GM19035 (cell line): ENCODE measurements around the gene STXBP6.
"Not testable (repeated sequence)": the region's sequence is repeated elsewhere in the genome, so short reads cannot be mapped to it uniquely, and the experiment has no call there.

Experiments
- ATAC-seq: cut with Tn5 transposase; IDR thresholded peaks from one replicate; pipeline ENCODE4 v1.9.1; 2021; ENCODE audit not compliant: unreplicated experiment

The STXBP6 gene

DNA sequence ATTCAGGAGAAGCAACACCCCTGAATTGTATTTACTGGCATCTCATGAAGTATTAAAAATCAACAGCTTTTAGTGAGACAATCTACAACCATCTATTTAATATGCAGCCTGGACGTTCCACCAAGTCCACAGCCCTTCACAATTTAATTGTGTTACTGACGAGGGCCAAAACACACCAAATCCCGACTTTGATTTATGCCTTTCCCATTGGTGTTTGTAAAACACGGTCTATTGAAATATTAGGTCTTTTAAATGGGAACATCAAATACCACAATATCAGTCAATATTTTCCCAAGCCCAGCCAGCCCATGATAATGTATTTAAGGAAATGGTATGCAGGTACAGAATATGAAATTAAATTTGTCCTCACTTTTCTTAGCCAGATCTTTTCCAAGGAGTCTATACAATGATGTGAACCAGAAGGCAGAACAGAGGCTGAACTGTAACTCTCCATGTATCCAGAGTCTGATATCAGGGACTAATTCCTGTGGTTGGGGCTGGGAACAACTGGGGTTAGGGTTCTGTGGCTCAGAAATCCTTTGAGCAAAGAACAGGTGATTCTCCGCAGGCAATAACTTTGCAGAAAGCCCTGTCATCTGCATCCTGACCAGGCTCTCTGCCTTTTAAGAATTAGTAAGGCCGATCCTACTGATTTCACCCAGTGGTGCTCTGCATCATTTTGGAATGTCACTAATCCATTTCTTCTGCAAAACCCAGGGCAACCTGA, 236.7 kb downstream of the STXBP6 start:
- ATAC-seq, result no peak

DNA sequence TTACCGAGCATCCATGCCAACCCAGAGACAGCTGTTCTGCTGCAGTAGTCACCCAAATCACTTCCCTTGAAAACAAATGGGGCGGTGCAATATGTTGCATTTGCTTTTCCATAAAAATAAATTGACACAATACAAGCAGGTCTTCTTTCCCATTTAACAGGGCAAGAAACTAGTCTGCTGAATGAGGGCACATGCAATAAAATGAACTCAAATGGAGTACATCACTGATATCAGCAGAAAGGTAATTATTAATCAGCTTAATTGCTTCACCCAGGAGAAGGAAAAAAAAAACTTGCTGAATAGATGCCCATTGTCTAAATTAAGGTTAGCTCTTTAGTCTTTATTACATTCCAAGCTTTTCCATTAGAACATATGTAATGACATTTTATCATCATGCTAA, 240.8 kb downstream of the STXBP6 start:
- no peak for ATAC-seq

DNA sequence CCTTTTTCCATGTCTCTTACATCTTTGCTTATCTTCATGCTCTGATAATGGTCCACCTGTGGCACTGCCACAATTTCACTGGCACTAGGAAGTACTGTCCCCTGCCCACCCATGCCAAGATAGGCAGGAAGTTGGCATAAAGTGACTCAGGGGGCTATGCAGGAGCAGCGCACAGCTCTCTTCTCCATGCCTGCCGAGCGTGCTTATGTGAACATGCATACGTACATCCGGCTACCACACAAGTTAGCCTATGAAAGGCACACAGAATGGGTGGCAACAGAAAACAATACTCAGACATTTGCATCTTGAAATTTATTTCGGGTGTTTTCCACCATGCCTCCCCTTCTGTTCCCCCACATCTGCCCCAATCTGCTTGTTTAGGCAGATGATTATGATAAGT, 241.5 kb downstream of the STXBP6 start:
- no peak for ATAC-seq

DNA sequence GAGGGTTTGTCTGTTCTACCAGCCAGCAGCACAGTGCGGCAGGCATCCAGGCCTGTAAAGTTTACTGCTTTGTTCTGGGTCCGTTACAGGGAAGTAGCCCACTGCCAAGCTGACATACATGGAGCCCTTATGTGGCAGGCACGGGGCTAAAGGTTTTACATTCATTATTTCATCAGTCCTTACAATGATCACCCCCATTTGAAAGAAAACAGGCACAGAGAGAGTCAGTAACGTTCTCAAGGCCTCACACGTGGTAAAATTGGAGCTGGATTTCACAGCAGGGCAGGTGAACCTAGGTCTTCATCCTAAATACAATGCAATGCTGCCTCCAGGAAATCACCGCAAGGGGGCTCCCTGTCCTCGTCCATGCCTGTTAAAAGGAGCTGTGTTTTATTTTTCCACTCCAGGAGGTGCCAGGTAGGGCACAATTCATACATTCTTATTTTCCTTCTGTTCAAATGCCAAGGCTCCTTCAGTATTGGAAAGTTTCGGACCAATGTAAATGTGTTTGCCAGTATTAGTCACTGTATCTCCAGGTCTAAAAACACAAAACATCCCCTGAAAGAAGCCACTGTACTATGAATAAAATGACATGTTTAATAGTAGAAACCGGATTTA, 243.8 kb downstream of the STXBP6 start:
- ATAC-seq, result peak; percentile 58

DNA sequence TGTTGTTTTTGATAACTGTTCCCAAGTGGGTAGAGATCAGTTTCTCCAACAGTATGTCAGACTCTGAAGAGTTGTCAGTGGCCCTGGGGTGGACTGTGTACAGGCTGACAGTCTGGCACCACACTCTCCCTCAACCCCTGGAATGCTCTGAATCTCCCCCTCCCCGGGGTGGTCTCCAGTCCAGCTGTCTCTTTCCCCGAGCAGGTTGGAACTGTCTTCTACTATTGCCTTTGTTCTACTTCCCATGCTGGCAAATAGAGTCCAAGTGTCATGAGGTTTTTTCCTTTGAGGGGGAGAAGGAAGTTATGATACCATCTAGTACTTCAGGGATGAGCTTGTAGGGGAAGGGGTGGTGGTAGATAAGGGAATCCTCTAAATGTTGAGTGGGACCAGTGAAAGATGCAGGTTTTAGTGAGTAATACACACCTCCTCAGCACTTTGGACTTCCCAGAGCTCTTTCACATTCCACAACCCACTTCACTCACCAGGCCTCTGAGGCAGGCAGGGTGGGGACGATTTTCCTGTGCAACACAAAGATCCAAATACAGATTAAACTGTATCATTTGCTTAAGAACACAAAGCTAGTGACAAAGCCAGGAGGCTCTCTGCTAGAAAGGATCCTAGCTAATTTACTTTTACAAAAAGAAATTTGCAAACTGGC, 245.3 kb downstream of the STXBP6 start:
- ATAC-seq, result no peak

DNA sequence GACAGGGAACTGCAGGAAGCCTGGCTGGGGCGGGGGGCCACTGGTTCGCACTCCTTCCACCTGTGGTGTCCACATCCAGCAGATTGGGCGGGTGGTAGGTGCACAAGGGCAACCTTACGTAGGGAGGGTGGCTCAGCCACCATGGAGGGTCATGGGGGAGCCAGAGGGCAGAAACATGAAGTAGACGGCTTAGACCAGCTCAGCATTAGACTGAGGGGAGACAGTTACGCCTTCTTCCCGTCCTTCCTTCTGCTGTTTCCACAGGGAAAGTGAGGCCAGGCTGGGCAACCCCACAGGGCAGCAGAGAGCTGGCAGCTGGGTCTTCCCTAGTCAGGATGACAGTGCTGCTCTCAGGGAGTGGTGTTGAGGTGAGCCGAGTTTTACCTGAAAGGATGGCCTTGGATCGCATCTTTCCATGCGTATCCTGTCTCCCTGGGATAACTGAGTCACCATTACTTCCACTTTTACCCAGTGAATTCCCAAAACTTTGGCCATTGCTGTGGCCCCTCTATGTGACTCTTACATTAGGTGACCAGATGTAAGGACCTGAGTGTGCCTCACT, 245.9 kb downstream of the STXBP6 start:
- no peak for ATAC-seq

DNA sequence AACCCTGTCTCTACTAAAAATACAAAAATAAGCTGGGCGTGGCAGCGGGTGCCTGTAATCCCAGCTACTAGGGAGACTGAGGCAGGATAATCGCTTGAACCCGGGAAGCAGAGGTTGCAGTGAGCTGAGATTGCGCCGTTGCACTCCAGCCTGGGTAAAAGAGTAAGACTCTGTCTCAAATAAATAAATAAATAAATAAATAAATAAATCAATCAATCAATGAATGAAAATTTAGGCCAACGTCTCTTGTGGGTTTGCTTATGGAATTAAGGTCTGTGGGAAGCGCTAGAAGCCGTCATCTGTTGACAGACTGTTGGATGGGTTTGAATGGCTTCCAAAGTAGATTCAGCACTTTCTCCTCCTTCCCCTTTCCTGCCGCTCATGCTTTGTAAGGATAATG, 246.5 kb downstream of the STXBP6 start:
- ATAC-seq, result not testable (repeated sequence)

DNA sequence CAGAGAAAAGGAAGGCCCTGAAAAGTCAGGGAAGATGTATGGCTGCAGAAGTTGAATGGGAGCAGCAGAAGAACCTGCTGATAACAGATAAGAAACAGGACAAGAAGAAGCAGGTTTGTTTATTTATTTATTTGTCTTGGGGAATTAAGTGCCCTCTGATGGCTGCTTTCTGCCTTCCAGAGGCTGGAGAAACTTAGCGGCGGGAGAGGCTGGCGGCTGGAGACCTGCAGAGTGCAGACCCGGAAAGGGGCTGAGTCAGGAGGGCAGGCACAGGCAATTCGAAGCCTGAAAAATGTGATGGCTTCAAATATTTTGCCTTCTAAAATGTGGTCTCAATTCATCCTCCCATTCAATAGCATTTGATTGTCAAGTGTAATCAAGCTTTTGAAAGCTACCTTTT, 247.7 kb downstream of the STXBP6 start:
- no peak for ATAC-seq

DNA sequence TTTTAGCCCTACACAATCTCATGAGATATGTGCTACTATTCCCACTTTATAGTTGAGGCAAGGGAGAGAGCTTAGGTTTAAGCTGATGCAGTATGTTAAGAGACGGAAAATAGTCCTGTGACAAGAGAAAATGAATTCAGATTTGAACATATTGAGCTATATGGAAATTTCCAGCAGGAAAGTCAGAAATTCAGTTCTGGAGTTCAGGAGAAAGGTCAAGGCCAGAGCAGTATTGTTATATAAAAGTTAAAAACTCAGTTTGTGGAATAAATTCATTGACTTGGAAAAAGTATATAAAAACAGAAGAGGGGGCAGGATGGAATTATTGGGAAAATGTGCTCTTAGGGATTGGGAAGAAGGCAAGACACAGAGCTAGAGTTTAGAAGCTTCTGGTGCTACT, 248.9 kb downstream of the STXBP6 start:
- no peak for ATAC-seq

DNA sequence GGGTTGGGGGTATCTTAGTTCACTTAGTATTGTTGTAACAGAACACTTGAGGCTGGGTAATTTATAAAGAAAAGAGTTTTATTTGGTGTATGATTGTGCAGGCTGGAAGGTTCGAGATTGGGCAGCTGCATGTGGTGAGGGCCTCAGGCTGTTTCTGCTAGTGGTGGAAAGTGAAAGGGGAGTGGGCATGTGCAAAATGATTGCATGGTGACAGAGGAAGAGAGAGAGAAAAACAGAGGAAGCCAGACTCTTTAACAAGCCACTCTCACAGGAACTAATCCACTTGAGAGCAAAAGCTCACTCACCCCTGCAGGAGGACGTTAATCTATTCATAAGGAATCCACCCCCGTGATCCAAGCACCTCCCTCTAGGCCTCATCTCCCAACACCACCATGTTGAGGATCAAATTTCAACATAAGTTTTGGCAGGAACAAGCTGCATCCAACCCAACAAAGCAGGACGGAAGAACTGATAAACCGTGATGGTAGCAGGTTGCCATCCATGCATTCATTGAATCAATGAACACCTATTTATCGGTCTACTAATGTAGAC, 251.0 kb downstream of the STXBP6 start:
- no peak for ATAC-seq

DNA sequence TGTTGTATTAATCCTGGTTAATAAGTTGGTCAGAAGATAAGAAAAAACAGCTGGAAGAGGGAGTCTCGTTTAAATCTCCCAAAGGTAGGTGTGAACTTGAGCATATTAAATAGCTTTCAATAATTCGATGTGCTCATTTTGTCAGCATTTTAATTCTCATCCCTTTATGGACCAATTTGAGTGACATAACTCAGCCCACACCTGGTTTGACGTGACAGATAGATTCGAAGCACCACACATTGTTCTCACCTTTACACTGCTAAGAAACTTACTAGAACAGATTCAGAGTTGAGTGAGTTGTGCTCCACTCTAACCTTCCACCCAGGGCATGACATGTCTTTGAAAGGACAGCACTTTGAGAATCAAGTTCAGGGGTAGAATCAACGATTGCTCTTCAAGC, 254.5 kb downstream of the STXBP6 start:
- no peak for ATAC-seq

DNA sequence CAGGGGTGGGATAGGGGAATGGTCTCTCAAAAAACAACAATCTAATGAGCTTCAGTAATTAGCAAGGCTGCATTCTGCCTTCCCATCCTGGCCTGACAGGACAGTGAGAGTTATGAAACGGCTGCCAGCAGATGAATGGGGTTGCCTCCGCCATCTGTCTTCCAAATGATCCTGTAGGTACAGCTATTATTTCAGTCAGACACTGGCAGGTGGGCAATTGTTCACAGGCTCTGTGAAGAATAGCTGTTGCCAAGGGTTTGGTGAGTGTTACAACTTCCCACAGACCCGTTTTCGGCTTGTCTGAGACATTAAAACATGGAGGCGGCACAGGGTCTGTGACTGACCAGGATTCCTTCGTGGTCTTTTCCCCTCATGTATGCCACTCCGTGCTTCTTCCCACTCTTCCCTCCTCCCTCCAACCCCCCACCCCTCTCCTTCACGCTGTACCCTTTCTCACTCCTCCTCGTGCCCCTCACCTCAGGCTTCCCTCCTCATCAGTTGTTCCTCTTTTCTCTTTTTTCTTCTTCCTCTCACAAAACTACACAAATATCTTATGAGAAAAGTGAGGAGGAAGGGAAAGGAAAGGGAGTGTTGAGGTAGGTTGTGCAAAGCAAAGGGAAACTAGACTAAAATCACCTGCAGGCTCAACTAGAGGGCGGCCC, 255.2 kb downstream of the STXBP6 start:
- ATAC-seq, result no peak

DNA sequence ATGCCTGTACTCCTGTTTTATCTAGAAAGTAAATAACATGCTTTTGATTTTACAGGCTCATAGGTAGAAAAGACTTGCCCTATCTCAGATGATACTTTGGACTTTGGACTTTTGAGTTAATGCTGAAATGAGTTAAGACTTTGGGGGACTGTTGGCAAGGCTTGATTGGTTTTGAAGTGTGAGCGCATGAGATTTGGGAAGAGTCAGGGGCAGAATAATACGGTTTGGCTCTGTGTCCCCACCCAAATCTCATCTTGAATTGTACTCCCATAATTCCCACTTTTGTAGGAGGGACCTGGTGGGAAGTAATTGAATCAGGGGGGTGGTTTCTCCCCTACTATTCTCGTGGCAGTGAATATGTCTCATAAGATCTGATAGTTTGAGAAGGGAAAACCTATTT, 259.8 kb downstream of the STXBP6 start:
- no peak for ATAC-seq

DNA sequence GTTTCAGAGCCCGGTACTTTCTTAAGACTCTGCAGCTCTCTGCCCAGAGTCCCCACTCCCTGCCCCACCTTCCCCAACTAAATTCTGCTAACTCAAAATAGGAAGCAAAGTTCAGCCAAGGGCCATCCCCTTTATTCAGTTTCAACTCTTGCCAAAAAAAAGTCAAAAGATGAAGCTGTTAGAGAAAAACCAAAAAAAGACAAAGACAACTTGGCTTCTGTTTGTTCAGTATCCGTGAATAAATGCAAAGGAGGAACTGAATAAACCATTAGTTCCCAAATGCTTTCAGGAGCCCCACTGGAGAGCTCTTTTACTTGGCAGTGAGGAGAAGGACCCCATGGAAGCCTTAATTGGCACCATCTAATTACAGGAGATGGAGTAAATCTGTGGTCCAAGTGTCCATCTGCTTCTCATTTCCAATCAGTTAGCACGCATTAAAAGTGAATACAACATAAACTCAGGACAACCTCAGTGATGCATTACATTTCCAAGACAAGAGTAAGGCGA, 260.5 kb downstream of the STXBP6 start:
- ATAC-seq, result no peak

DNA sequence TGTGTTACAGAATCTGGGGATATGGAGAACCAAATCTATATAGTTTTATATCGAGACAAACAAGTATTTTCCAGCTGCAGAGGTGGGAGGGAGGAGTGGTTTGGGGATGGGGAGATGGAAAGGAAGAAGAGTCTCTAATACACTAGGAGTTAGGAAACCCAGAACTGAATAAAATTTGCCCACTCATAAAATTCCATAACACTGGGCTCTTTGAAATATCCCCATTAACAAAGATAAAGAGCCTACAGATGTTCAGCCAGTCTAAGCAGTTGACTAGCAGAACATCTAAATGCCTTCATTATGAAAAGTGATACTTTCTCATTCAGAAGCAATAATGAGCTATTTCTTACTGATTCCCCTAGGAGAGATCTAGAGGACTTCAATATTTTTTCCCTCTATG, 264.2 kb downstream of the STXBP6 start:
- no peak for ATAC-seq

DNA sequence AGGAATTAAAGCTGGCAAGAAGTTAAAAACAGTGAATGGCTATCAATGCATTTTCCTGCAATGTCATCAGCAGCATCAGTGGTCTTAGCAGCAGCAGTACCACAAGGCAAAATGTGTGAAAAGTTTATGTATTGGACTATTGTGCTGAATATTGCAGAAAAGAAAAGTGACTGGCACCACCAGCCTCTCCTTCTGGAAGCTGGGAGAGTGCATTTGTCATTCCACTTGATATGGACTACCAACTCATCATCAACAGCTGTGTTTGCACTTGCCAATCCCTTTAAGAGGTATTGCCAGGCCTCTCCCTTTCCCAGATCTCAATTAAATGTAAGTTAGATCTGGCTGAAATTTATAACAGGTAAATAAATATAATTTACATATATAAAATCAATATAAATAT, 265.0 kb downstream of the STXBP6 start:
- ATAC-seq, result no peak

DNA sequence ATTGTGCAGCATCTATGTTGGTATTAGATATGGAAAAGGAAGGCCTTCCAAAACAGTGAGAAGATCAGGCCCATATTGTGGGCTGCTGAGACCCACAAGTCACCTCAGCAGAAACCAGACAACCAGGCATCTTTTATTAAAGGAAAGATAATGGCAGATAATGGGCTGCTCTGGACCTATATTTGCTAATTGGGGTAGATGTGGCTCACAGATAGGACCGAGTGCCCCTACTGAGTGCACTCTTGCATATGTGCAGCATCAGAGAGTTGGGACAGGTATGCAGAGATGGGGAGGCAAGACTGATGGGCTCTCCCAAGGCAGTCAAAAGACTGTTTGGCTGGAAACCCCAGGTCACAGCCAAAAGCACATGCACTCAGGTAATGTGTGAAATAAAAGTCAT, 266.2 kb downstream of the STXBP6 start:
- no peak for ATAC-seq

DNA sequence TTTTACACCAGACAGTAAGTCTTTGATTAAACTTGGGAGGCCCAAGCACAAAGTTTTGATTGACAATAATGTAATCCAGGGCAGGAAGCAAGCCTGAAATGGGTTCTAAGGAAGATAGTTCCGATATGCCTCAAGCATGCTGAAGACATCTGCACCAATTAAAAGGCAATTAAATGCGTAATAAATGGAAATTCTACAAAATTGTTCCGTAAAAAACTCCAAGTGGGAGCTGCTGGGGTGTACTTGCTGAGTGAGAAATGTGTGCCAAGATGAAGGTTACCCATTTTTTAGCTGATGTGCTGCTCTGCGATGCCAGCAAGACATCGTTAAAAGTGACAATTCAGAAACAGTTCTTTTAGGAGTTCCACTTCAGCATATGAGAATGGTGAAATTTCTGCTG, 269.7 kb downstream of the STXBP6 start:
- ATAC-seq, result no peak

DNA sequence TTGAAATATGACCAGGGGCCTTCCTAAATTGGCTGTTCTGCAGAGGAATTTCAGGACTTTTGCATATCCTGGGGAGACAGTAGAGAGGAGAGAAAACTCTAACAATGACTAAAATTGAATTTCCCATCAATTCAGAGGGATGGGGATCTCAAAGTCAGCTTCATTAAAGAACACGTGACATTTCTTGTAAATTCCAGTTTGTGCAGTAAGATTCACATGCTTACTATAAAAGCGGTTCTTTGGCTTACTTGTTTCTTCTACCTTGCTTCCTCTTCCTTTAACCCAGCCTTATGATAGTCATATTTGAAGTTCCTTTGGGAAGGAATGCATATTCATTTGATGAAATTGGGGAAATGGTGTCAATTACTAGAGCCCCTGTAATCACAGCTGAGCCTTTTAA, 272.3 kb downstream of the STXBP6 start:
- no peak for ATAC-seq

DNA sequence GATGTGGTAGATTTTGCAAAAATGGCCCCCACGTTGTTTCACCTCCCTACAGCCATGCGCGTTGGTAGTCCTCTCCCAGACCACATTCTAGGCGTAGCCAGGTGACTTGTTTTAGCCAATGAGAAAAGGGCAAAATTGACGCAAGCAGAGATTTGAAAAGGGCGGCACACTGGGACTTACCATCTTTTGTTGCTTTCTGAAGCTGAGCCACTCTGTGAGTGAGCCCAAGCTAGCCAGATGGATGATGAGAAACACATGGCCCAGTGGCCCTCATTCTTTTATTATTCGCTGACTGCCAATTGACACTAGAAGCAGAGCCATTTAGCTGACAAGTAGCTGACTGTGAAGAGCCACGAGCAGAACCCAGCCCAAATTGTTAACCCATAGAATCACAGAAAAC, 274.0 kb downstream of the STXBP6 start:
- ATAC-seq, result no peak
